A549 (cell line): ENCODE data around the gene HCFC1R1.

ENCODE experiments used
- CEBPB ChIP-seq, 2 experiments: fragments of >200 bp in 1 of 2; sonication (Bioruptor Twin) in 1 of 2; formaldehyde crosslinking in 1 of 2; IDR thresholded peaks; 2 replicates each; pipeline ENCODE4 v1.6.1; 2012 to 2016
- CTCF ChIP-seq: fragments of >200 bp; sonication (Bioruptor Twin); formaldehyde crosslinking; IDR thresholded peaks from 3 replicates; pipeline ENCODE4 v1.5.1; 2016
- POLR2A ChIP-seq: IDR thresholded peaks from 2 replicates; pipeline ENCODE4 v1.6.1; 2012; ENCODE audit warnings: mild to moderate bottlenecking, low read length

GRCh38 chr16:2973605-2974318 lies 50.0 kb downstream of the HCFC1R1 start:
- TF ChIP-seq CEBPB (IDR thresholded peaks at IDR 0.05) (no peak), POLR2A (no peak), CTCF (no peak)
